ENCODE results near the gene KRT82. TPM values are rescaled to one million over a fixed set of nuclear protein-coding genes. Genes with fewer than 3 reads are reported as not detected.

KRT82 gene
- total RNA-seq, 1 experiment from 2014 or later: not detected

DNA sequence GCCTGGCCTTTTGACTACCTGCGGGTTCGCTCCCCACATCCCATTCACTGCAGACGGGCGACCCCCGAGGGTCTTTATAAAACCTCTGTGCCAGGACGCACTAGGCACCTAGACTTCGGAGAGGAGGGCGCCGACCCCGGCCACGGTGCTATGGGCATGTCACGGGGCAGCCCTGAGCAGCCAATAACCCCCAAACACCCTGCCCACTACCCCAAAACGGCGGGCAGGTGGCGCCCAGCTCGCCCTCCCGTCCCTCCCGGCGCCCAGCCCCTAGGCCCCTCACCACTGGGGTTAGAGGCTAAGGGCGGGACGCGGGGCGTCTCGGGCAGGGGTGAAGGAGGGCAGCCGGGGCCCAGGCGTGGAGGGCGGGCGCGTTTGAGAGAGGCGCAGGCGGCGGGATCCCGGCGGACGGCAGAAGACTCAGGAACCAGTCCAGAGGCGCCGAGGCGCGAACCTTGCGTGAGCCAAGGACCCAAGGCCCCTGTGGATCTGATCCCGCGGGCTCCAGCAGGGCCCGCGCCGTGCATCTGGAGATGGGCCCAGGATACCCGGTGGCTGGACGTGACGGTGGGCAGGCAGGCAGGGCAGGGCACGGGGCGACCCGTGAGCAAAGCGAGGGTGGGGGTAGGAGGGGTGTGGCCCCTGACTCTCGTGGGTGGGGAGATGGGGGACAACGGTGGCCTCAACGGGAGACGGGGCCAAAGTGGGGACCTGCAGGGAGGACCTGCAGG is 49.9 kb downstream of the KRT82 start:
- H4K8ac ChIP-seq (replicated peaks; ENCODE audit: insufficient read length, low read depth, low read length): no peak overlapping the region
- no peak overlapping the region for H3K27ac Mint-ChIP-seq
- H4K5ac ChIP-seq (ENCODE audit: insufficient read length, low read depth, low read length): no peak overlapping the region
- H3K56ac ChIP-seq (ENCODE audit: insufficient read length, low read depth, low read length): no peak overlapping the region
- no peak overlapping the region for H2BK12ac ChIP-seq (ENCODE audit: insufficient read length, low read depth, low read length)
- no peak for DNase-seq
- H3K23ac ChIP-seq (ENCODE audit: insufficient read length, low read depth, low read length): no peak overlapping the region
- no peak overlapping the region for H2AK5ac ChIP-seq (ENCODE audit: insufficient read length, low read length)
- H3K79me1 ChIP-seq (ENCODE audit: insufficient read depth, low read depth, low read length, poor library complexity, severe bottlenecking): no peaks in the 10 kb centered on the region
- no peak overlapping the region for H4K91ac ChIP-seq (ENCODE audit: insufficient read length, low read depth, low read length)
- no peaks in the 10 kb centered on the region for H3K23me2 ChIP-seq (ENCODE audit: insufficient read length, low read depth, low read length, poor library complexity, severe bottlenecking)
- H2BK20ac ChIP-seq (ENCODE audit: low read depth, low read length, poor library complexity, severe bottlenecking): no peak overlapping the region
- peaks cover 8% of the 10 kb centered on the region; the same call in 1 of the 2 replicates for H3K27me3 Mint-ChIP-seq (ENCODE audit: low read depth)
- no peak overlapping the region for H2BK15ac ChIP-seq (ENCODE audit: low read depth, low read length)
- H3K4me3 Mint-ChIP-seq: no peak overlapping the region
- H3K18ac ChIP-seq (ENCODE audit: insufficient read length, low read depth, low read length): no peak overlapping the region
- no peak overlapping the region for H3K4ac ChIP-seq (ENCODE audit: low read depth, low read length)
- no peaks in the 10 kb centered on the region for H3K9me3 ChIP-seq (ENCODE audit: control insufficient read depth, low read depth, low read length)
- WGBS (ENCODE audit: extremely low coverage, insufficient read length, low lambda C conversion rate): no CpG with 5 or more reads among the region's 56 CpGs
- H3T11ph ChIP-seq (ENCODE audit: low read length): no peak overlapping the region
- TF ChIP-seq, protein P1, sequence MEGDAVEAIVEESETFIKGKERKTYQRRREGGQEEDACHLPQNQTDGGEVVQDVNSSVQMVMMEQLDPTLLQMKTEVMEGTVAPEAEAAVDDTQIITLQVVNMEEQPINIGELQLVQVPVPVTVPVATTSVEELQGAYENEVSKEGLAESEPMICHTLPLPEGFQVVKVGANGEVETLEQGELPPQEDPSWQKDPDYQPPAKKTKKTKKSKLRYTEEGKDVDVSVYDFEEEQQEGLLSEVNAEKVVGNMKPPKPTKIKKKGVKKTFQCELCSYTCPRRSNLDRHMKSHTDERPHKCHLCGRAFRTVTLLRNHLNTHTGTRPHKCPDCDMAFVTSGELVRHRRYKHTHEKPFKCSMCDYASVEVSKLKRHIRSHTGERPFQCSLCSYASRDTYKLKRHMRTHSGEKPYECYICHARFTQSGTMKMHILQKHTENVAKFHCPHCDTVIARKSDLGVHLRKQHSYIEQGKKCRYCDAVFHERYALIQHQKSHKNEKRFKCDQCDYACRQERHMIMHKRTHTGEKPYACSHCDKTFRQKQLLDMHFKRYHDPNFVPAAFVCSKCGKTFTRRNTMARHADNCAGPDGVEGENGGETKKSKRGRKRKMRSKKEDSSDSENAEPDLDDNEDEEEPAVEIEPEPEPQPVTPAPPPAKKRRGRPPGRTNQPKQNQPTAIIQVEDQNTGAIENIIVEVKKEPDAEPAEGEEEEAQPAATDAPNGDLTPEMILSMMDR (conservative IDR thresholded peaks at IDR 0.05): no peak
- H3K79me2 ChIP-seq (ENCODE audit: insufficient read depth, low read length): no peaks in the 10 kb centered on the region
- no peaks in the 10 kb centered on the region for H3K36me3 Mint-ChIP-seq (ENCODE audit: insufficient read depth in 1 of 3, low read depth in 3 of 3)
- H3K4me1 ChIP-seq (ENCODE audit: insufficient read depth, low read length): no peaks in the 10 kb centered on the region
- no peak overlapping the region for H2AFZ ChIP-seq (ENCODE audit: low read length)
- H4K20me1 ChIP-seq (ENCODE audit: control insufficient read depth, insufficient read depth, insufficient read length): no peaks in the 10 kb centered on the region
- H3K9me3 Mint-ChIP-seq: no peaks in the 10 kb centered on the region; a peak in 1 of 5 replicates
- no peak overlapping the region for H3K14ac ChIP-seq (ENCODE audit: insufficient read depth, low read length)
- H2BK5ac ChIP-seq (ENCODE audit: insufficient read length, low read length): no peak overlapping the region
- peaks cover 13 to 18% of the 10 kb centered on the region in 2 experiments for H3K4me1 Mint-ChIP-seq
- H3K27ac ChIP-seq (ENCODE audit: insufficient read length, low read depth, low read length): no peak overlapping the region
- H3K4me2 ChIP-seq (ENCODE audit: insufficient read depth, insufficient read length, low read length): no peak overlapping the region
- H3K9ac ChIP-seq (ENCODE audit: extremely low read depth, insufficient read length, low read length): no peak overlapping the region
- no peaks in the 10 kb centered on the region for H3K27me3 ChIP-seq (ENCODE audit: insufficient read depth, low read length)
- no peak overlapping the region for H2BK120ac ChIP-seq (ENCODE audit: low read depth, low read length, poor library complexity, severe bottlenecking)
